Measurements from ENCODE around the gene CCND3.

The CCND3 gene

DNA sequence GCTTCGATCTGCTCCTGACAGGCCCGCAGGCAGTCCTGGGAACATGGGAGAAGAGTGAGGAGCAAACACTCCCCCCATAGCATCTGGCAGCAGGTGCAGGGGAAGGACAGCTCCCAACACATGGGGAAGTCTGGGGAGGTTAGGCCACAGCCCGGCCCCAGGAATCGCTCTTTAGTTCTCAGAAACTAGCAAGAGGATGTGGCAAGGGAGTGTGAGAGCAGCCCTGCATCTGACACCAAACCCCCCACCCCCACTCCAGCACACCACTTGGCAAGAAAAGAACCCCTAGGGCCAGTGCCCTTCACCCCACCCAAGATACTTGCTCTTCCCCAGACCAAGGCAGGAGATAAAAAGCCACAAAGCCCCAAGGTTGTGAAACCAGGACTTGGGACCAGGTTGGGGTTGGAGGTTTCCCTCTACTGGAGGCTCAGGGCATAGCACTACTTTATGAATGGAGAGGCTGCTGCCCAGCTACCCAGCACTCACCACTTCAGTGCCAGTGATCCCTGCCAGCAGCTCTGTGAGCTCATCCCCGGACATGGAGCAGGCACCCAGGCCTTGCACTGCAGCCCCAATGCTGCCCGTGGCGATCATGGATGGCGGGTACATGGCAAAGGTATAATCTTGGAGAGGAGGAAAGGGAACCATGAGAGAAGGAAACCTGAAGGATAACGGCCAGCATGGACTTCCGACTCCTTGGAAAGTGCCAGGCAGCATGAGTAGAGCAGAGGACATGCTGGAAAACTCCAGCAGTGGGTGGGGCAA lies 5.4 kb downstream of the CCND3 start:
- ChIA-PET CTCF (interaction anchor here (0.6 to 2.7 kb wide), 6 partner anchors 15 to 118 kb away, joined by 3 to 11 read pairs (median 3); partner anchors contain the start of genes BYSL and MED20), POLR2A (interaction anchor here (1.9 to 7.8 kb wide), 2 partner anchors 14 to 149 kb away, joined by 9 to 54 read pairs; partner anchors contain the start of genes BYSL, MED20 and TOMM6)
- peak; percentile 74 for DNase-seq (ENCODE audit: extremely low spot score)
- TF ChIP-seq L3MBTL2 (conservative IDR thresholded peaks at IDR 0.05) (no peak), TARDBP (IDR thresholded peaks at IDR 0.05) (no peak)

DNA sequence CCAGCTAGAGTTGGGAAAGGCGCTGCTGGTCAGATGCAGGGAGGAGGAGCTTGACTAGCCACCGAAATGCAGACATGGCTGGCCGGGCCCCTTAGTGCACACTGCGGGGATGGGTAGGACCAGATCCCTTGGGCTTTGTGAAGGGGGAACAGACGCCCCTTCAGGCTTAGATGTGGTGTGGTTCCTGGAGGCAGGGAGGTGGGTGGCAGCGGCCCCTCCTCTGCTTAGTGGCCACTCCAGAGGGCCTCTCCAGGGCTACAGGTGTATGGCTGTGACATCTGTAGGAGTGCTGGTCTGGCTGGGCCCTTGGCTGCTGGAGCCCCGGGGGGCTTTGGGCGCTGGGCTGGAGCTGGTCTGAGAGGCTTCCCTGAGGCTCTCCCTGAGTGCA lies 5.9 kb downstream of the CCND3 start:
- no peak for DNase-seq (ENCODE audit: extremely low spot score)

DNA sequence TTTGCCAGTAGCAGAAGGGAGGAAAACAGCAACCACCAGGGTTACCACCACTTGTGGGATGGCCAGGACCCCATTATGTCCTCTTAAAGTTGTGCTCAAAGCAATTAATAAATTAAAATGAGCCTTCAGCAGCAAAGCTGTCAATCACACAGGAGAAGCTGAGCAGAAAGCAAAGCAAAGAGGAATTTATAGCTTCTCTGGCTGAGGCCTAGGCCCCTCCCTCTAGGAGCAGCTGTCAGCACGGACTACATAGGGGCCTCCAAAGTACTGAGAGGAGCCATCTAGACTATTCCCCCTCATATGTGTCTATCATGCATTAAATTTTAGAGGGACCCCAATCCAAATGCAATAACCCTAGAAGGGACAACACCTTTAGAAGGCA lies 6.4 kb downstream of the CCND3 start:
- ChIA-PET CTCF (interaction anchor here (0.7 to 2.7 kb wide), 3 partner anchors 14 to 109 kb away, joined by 3 to 11 read pairs (median 8); partner anchors contain the start of genes BYSL and MED20), POLR2A (interaction anchor here (0.6 to 7.8 kb wide), 3 partner anchors 13 to 115 kb away, joined by 3 to 54 read pairs (median 3); partner anchors contain the start of genes BYSL, MED20, TAF8 and USP49)
- TF ChIP-seq, protein P1, sequence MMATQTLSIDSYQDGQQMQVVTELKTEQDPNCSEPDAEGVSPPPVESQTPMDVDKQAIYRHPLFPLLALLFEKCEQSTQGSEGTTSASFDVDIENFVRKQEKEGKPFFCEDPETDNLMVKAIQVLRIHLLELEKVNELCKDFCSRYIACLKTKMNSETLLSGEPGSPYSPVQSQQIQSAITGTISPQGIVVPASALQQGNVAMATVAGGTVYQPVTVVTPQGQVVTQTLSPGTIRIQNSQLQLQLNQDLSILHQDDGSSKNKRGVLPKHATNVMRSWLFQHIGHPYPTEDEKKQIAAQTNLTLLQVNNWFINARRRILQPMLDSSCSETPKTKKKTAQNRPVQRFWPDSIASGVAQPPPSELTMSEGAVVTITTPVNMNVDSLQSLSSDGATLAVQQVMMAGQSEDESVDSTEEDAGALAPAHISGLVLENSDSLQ (IDR thresholded peaks at IDR 0.05) = peak; percentile 77
- TF ChIP-seq ELF4 (IDR thresholded peaks at IDR 0.05) = no peak
- DNase-seq (ENCODE audit: extremely low spot score) = no peak

More for the DNA sequence above, 5.9 kb downstream of the CCND3 start:
- CTCF ChIA-PET = interaction anchor here (0.6 to 2.7 kb wide), 4 partner anchors 14 to 117 kb away, joined by 3 to 11 read pairs (median 6); partner anchors contain the start of genes BYSL and MED20
- no peak for TF ChIP-seq CTBP1 (IDR thresholded peaks at IDR 0.05; ENCODE audit: borderline replicate concordance)
- no peak for TF ChIP-seq FOXA1 (IDR thresholded peaks at IDR 0.05)
- TF ChIP-seq L3MBTL2 (conservative IDR thresholded peaks at IDR 0.05) = no peak
- no peak for TF ChIP-seq ELF4 (IDR thresholded peaks at IDR 0.05)
- TF ChIP-seq FOXK2 (IDR thresholded peaks at IDR 0.05) = no peak
- no peak for TF ChIP-seq SUZ12 (IDR thresholded peaks at IDR 0.05)
- no peak for TF ChIP-seq SP1 (IDR thresholded peaks at IDR 0.05)
- no peak for TF ChIP-seq ZNF384 (IDR thresholded peaks at IDR 0.05)
- TF ChIP-seq FOXM1 (IDR thresholded peaks at IDR 0.05; ENCODE audit: borderline replicate concordance) = no peak
- TF ChIP-seq BHLHE40 (IDR thresholded peaks at IDR 0.05; ENCODE audit: borderline replicate concordance) = no peak
- TF ChIP-seq NFRKB (IDR thresholded peaks at IDR 0.05) = no peak
- no peak for TF ChIP-seq TARDBP (IDR thresholded peaks at IDR 0.05)
- POLR2A ChIA-PET = interaction anchor here (1.9 to 7.8 kb wide), 2 partner anchors 14 to 149 kb away, joined by 9 to 54 read pairs; partner anchors contain the start of genes BYSL, MED20 and TOMM6

DNA sequence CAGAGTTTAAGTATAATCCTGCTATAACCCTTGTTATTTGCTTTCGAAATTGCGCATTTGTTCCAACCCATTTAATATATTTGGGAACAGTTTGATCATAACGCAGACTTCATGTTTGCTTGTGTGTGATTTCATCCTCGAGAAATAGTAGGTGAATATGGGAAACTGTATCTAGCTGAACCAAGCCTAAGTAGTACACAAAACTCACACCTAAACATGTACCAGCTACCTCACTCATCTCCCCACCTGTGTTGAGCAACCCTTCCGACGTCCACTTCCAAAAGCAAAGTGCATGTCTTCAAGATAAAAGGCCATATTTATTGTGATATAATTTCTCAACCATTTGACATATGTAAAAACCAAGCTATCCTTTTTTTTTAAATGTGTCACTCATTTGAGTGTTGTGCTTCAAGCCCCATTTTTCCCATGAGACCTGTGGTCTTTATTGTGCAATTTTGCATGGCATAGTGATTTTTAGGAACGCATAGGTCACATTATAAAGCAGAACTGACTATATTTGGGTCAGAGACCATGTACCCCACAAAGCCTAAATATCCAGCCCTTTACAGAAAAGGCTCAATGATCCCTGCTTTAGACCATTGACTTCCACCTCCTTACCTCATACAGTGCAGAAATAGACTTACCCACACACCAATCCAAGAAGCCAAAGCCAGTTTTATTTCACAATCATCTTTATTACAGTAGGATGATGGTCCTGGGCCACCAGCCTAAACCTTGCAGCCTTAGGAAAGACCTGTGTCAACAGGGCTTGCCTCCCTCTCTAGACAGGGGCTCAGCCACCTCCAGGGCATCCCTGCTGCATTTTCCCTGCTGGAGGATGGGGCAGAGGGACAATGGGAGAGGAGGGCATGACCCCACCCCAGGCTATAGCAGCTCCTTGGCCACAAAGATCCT lies 7.1 kb downstream of the CCND3 start:
- ChIA-PET CTCF (interaction anchor here (0.7 to 2.7 kb wide), 3 partner anchors 13 to 110 kb away, joined by 3 to 11 read pairs (median 8); partner anchors contain the start of genes BYSL and MED20), POLR2A (interaction anchor here (0.6 to 7.8 kb wide), 5 partner anchors 13 to 148 kb away, joined by 3 to 54 read pairs (median 4); partner anchors contain the start of genes BYSL, MED20, TAF8 and TOMM6)
- TF ChIP-seq NFRKB (IDR thresholded peaks at IDR 0.05) (no peak), CTBP1 (IDR thresholded peaks at IDR 0.05; ENCODE audit: borderline replicate concordance) (no peak), LEF1 (IDR thresholded peaks at IDR 0.05; ENCODE audit: borderline replicate concordance) (no peak), HDGF (IDR thresholded peaks at IDR 0.05; ENCODE audit: borderline replicate concordance) (no peak), SUZ12 (IDR thresholded peaks at IDR 0.05) (no peak), TARDBP (IDR thresholded peaks at IDR 0.05) (no peak), ARNT (IDR thresholded peaks at IDR 0.05) (no peak), FOXK2 (IDR thresholded peaks at IDR 0.05) (no peak), ELF4 (IDR thresholded peaks at IDR 0.05) (no peak), L3MBTL2 (conservative IDR thresholded peaks at IDR 0.05) (no peak), SP1 (IDR thresholded peaks at IDR 0.05) (no peak)
- no peak for DNase-seq (ENCODE audit: extremely low spot score)

DNA sequence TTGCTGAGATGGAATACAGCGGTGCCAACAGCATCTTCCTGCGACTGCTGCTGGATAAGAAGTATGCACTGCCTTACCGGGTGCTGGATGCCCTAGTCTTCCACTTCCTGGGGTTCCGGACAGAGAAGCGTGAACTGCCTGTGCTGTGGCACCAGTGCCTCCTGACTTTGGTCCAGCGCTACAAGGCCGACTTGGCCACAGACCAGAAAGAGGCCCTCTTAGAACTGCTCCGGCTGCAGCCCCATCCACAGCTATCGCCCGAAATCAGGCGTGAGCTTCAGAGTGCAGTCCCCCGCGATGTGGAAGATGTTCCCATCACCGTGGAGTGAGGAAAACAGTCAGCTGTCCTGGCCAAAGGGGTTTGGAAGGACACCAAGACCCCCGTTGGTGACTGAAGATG lies 9.2 kb downstream of the CCND3 start:
- CTCF ChIA-PET = interaction anchor here (1.3 kb wide), 1 partner anchor 11 kb away, joined by 4 read pairs; the partner anchor contains the start of gene MED20
- POLR2A ChIA-PET = interaction anchor here (0.9 to 2.1 kb wide), 2 partner anchors 84 to 113 kb away, joined by 3 to 4 read pairs; no protein-coding TSS in a partner anchor
- DNase-seq (ENCODE audit: extremely low spot score) = no peak

More for the DNA sequence above, 9.2 kb downstream of the CCND3 start:
- TF ChIP-seq TARDBP (IDR thresholded peaks at IDR 0.05) (no peak), CTBP1 (IDR thresholded peaks at IDR 0.05; ENCODE audit: borderline replicate concordance) (no peak), L3MBTL2 (conservative IDR thresholded peaks at IDR 0.05) (no peak), SUZ12 (IDR thresholded peaks at IDR 0.05) (no peak), HDGF (IDR thresholded peaks at IDR 0.05; ENCODE audit: borderline replicate concordance) (no peak), LEF1 (IDR thresholded peaks at IDR 0.05; ENCODE audit: borderline replicate concordance) (no peak), FOXA1 (IDR thresholded peaks at IDR 0.05) (no peak), ZNF384 (IDR thresholded peaks at IDR 0.05) (no peak), NFRKB (IDR thresholded peaks at IDR 0.05) (no peak), ELF4 (IDR thresholded peaks at IDR 0.05) (no peak), FOXM1 (IDR thresholded peaks at IDR 0.05; ENCODE audit: borderline replicate concordance) (no peak), FOXK2 (IDR thresholded peaks at IDR 0.05) (no peak)
- TF ChIP-seq, protein P1 (IDR thresholded peaks at IDR 0.05) = no peak
